Measurements from ENCODE around the gene CPNE7. TPM values are rescaled to one million over a fixed set of nuclear protein-coding genes. Genes with fewer than 3 reads are reported as not detected.

CPNE7 gene
- total and polyA plus RNA-seq, 10 of the 15 experiments (the other 5 are each of a cell fraction or from before 2014, with no cell fraction given), result 0.29 to 46.9 (median 17.5) TPM

DNA sequence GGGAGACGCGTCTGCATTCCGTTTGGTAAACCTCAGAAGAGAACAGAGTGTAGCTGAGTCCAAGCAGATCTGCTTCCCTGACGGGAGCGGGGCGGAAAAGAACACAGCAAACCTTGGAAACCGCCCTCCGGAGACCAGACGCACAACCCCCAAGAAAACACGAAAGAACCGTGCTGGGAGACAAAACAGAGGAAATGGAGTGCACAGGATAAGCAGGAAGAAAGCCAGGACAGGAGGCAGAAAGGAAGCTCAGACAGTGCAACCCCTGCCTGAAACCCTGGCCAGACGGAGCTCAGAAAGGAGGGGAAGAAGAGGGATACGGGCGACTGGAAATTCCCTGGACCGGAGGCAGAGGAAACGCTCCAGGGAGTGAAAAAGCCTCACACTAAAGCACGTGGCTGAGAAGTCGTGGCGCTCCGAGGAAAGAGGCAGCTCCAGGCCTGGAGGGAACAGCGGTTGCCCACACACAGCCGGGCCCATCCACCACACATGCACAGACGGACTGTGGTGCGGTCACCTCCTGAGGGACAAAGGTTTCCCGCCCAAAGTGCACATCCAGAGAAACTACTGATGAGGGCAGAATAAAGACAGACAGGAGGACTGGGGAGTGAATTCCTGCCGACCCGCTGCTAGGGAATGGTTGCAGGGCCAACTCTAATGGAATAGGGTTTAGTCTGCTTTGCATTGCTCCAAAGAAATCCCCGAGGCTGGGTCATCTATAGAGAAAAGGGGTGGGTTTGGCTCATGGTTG lies 48.1 kb downstream of the CPNE7 start (continued):
- TF ChIP-seq IRF4 (IDR thresholded peaks at IDR 0.05; ENCODE audit: low read depth, low read length) (no peak), CTCF (IDR thresholded peaks at IDR 0.05 in 2 of 3, conservative IDR thresholded peaks at IDR 0.05 in 1 of 3; ENCODE audit: control insufficient read depth in 2 of 3, extremely low read depth in 1 of 3, insufficient read depth in 1 of 3, low read depth in 3 of 3, low read length in 3 of 3) (no peak), HDAC6 (IDR thresholded peaks at IDR 0.05; ENCODE audit: unreplicated experiment) (no peak), ZBTB33 (IDR thresholded peaks at IDR 0.05) (no peak)
- TF ChIP-seq, protein P1, sequence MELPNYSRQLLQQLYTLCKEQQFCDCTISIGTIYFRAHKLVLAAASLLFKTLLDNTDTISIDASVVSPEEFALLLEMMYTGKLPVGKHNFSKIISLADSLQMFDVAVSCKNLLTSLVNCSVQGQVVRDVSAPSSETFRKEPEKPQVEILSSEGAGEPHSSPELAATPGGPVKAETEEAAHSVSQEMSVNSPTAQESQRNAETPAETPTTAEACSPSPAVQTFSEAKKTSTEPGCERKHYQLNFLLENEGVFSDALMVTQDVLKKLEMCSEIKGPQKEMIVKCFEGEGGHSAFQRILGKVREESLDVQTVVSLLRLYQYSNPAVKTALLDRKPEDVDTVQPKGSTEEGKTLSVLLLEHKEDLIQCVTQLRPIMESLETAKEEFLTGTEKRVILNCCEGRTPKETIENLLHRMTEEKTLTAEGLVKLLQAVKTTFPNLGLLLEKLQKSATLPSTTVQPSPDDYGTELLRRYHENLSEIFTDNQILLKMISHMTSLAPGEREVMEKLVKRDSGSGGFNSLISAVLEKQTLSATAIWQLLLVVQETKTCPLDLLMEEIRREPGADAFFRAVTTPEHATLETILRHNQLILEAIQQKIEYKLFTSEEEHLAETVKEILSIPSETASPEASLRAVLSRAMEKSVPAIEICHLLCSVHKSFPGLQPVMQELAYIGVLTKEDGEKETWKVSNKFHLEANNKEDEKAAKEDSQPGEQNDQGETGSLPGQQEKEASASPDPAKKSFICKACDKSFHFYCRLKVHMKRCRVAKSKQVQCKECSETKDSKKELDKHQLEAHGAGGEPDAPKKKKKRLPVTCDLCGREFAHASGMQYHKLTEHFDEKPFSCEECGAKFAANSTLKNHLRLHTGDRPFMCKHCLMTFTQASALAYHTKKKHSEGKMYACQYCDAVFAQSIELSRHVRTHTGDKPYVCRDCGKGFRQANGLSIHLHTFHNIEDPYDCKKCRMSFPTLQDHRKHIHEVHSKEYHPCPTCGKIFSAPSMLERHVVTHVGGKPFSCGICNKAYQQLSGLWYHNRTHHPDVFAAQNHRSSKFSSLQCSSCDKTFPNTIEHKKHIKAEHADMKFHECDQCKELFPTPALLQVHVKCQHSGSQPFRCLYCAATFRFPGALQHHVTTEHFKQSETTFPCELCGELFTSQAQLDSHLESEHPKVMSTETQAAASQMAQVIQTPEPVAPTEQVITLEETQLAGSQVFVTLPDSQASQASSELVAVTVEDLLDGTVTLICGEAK (IDR thresholded peaks at IDR 0.05; ENCODE audit: borderline replicate concordance), result no peak

Measured in GM12878 (cell line).